H1 (cell line): ENCODE data around the gene POC1B. TPM values are rescaled to one million over a fixed set of nuclear protein-coding genes. Genes with fewer than 3 reads are reported as not detected.

ENCODE experiments used
- CTCF ChIA-PET: fragments of 300-600 bp; sonication (Branson Sonifier 250); formaldehyde crosslinking; loops from one replicate; lab custom pipeline; 2021; ENCODE audit not compliant: partially characterized antibody; lab: Charles Lee
- POLR2A ChIA-PET: fragments of 300-600 bp; sonication (Branson Sonifier 250); formaldehyde crosslinking; loops from one replicate; lab custom pipeline; 2021; ENCODE audit warnings: inconsistent platforms; ENCODE audit not compliant: partially characterized antibody; lab: Charles Lee
- DNase-seq, 2 experiments: peaks; one replicate each; pipeline versions ENCODE4 v3.0.0 to v3.0.0-alpha.2; 2010 to 2022; ENCODE audit warnings: low spot score in 2 of 2, low read depth in 1 of 2, mixed read lengths in 1 of 2
- FAIRE-seq: peaks from 2 replicates; lab custom pipeline; 2011; peaks lifted over from hg19 to GRCh38; lab: Jason Lieb, UNC
- H2AFZ ChIP-seq: 2 replicates; pipeline ENCODE4 v1.8.1; 2012; ENCODE audit warnings: low read length, inconsistent platforms
- H2AK5ac ChIP-seq: 2 replicates; pipeline ENCODE4 v1.6.1; 2013; ENCODE audit warnings: low read depth, low read length
- H2BK120ac ChIP-seq: replicated peaks from 2 replicates; pipeline ENCODE3; 2013; ENCODE audit warnings: low read depth, low read length, inconsistent platforms
- H2BK12ac ChIP-seq: 2 replicates; pipeline ENCODE4 v1.6.1; 2013; ENCODE audit warnings: low read depth, low read length
- H2BK15ac ChIP-seq: 2 replicates; pipeline ENCODE4 v1.6.1; 2013; ENCODE audit warnings: low read length
- H2BK20ac ChIP-seq: 2 replicates; pipeline ENCODE4 v1.6.1; 2013; ENCODE audit warnings: low read length
- H2BK5ac ChIP-seq: 2 replicates; pipeline ENCODE4 v1.6.1; 2013; ENCODE audit warnings: low read depth, low read length
- H3K14ac ChIP-seq: 2 replicates; pipeline ENCODE4 v1.6.1; 2013; ENCODE audit warnings: inconsistent platforms; ENCODE audit not compliant: insufficient read length
- H3K18ac ChIP-seq: 2 replicates; pipeline ENCODE4 v1.6.1; 2013; ENCODE audit warnings: low read length; ENCODE audit errors: extremely low read depth
- H3K23ac ChIP-seq: 2 replicates; pipeline ENCODE4 v1.6.1; 2013; ENCODE audit warnings: inconsistent platforms; ENCODE audit not compliant: insufficient read length
- H3K23me2 ChIP-seq: 2 replicates; pipeline ENCODE4 v1.6.1; 2013; ENCODE audit warnings: low read depth, low read length
- H3K27ac ChIP-seq: 2 replicates; pipeline ENCODE4 v1.6.1; 2011; ENCODE audit warnings: low read depth, low read length, inconsistent platforms
- H3K27me3 ChIP-seq, 4 experiments: replicated peaks in 1 of 4; 1 replicate in 1 of 4; 2 replicates in 3 of 4; pipeline versions ENCODE4 v1.6.1 to v1.8.1; 2011 to 2013; ENCODE audit warnings: low read length in 3 of 4, mild to moderate bottlenecking in 3 of 4, inconsistent platforms in 2 of 4, mixed read lengths in 2 of 4, moderate library complexity in 1 of 4; ENCODE audit not compliant: control insufficient read depth in 3 of 4, insufficient read depth in 3 of 4; ENCODE audit errors: extremely low read depth in 1 of 4
- H3K36me3 ChIP-seq, 4 experiments: 2 replicates each; pipeline versions ENCODE4 v1.6.1 to v1.8.1; 2011 to 2013; ENCODE audit warnings: mild to moderate bottlenecking in 4 of 4, low read length in 3 of 4, moderate library complexity in 2 of 4, control low read depth in 1 of 4, inconsistent platforms in 1 of 4; ENCODE audit not compliant: insufficient read depth in 4 of 4, control insufficient read depth in 2 of 4
- H3K4ac ChIP-seq: replicated peaks from 2 replicates; pipeline ENCODE3; 2013; ENCODE audit warnings: low read length, low read depth, mixed read lengths, inconsistent platforms; ENCODE audit not compliant: insufficient read length
- H3K4me1 ChIP-seq, 4 experiments: replicated peaks in 1 of 4; 1 replicate in 1 of 4; 2 replicates in 3 of 4; pipeline versions ENCODE4 v1.6.1 to v1.8.1; 2011 to 2013; ENCODE audit warnings: low read length in 3 of 4, inconsistent platforms in 2 of 4, mixed read lengths in 1 of 4; ENCODE audit not compliant: insufficient read depth in 4 of 4, control insufficient read depth in 3 of 4
- H3K4me2 ChIP-seq, 2 experiments: 2 replicates each; pipeline versions ENCODE4 v1.6.1 to v1.8.1; 2011 to 2013; ENCODE audit warnings: low read depth in 2 of 2, low read length in 2 of 2, control low read depth in 1 of 2, inconsistent platforms in 1 of 2, mild to moderate bottlenecking in 1 of 2; ENCODE audit not compliant: insufficient read depth in 1 of 2
- H3K4me3 ChIP-seq, 4 experiments: fragments of 200-600, 300-600 bp in 1 of 4; sonication (generic), shearing (Covaris generic), sonication (Bioruptor Twin) in 1 of 4; 2 replicates each; pipeline versions ENCODE4 v1.5.1 to v1.8.1; 2011 to 2016; ENCODE audit warnings: low read length in 4 of 4, low read depth in 3 of 4, control low read depth in 2 of 4, inconsistent platforms in 2 of 4, mild to moderate bottlenecking in 2 of 4, mixed read lengths in 1 of 4, moderate library complexity in 1 of 4; ENCODE audit not compliant: insufficient read depth in 2 of 4; ENCODE audit errors: extremely low read depth in 1 of 4
- H3K56ac ChIP-seq: replicated peaks from 2 replicates; pipeline ENCODE3; 2013; ENCODE audit warnings: low read depth, mild to moderate bottlenecking, mixed read lengths, low read length, inconsistent platforms; ENCODE audit not compliant: insufficient read length
- H3K79me1 ChIP-seq: 2 replicates; pipeline ENCODE4 v1.6.1; 2013; ENCODE audit warnings: low read depth, low read length, control low read depth
- H3K79me2 ChIP-seq, 2 experiments: 2 replicates each; pipeline versions ENCODE4 v1.6.1 to v1.8.1; 2012 to 2013; ENCODE audit warnings: low read length in 2 of 2, mild to moderate bottlenecking in 2 of 2, inconsistent platforms in 1 of 2; ENCODE audit not compliant: insufficient read depth in 2 of 2, control insufficient read depth in 1 of 2
- H3K9ac ChIP-seq, 4 experiments: replicated peaks in 1 of 4; 1 replicate in 1 of 4; 2 replicates in 3 of 4; pipeline versions ENCODE4 v1.6.1 to v1.8.1; 2011 to 2013; ENCODE audit warnings: low read depth in 3 of 4, low read length in 3 of 4, control low read depth in 2 of 4, mild to moderate bottlenecking in 2 of 4, moderate library complexity in 2 of 4, inconsistent platforms in 1 of 4; ENCODE audit errors: extremely low read depth in 1 of 4
- H3K9me3 ChIP-seq, 2 experiments: 2 replicates each; pipeline versions ENCODE4 v1.6.1 to v1.8.1; 2012 to 2013; ENCODE audit warnings: mild to moderate bottlenecking in 2 of 2, moderate library complexity in 2 of 2, control low read depth in 1 of 2, inconsistent platforms in 1 of 2, low read depth in 1 of 2, low read length in 1 of 2, mixed read lengths in 1 of 2; ENCODE audit not compliant: insufficient read depth in 2 of 2
- H4K20me1 ChIP-seq, 2 experiments: replicated peaks in 1 of 2; 2 replicates each; pipeline versions ENCODE3 to v1.8.1; 2011 to 2013; ENCODE audit warnings: inconsistent platforms in 2 of 2, low read length in 2 of 2, mild to moderate bottlenecking in 1 of 2; ENCODE audit not compliant: insufficient read depth in 2 of 2, control insufficient read depth in 1 of 2
- H4K5ac ChIP-seq: 2 replicates; pipeline ENCODE4 v1.6.1; 2013; ENCODE audit warnings: low read length, low read depth, mixed read lengths, inconsistent platforms; ENCODE audit not compliant: insufficient read length
- H4K8ac ChIP-seq: 2 replicates; pipeline ENCODE4 v1.8.0; 2013; ENCODE audit warnings: mild to moderate bottlenecking, moderate library complexity, low read length, inconsistent platforms; ENCODE audit not compliant: insufficient read depth; ENCODE audit errors: extremely low read depth
- H4K91ac ChIP-seq: replicated peaks from 2 replicates; pipeline ENCODE3; 2013; ENCODE audit warnings: low read length, mixed read lengths, inconsistent platforms; ENCODE audit not compliant: insufficient read length
- BACH1 ChIP-seq: IDR thresholded peaks from 2 replicates; pipeline ENCODE4 v1.6.1; 2012; ENCODE audit warnings: low read length, improper control_type of control experiment
- EGR1 ChIP-seq: IDR thresholded peaks from 2 replicates; pipeline ENCODE4 v1.6.1; 2011; ENCODE audit warnings: low read depth, low read length, borderline replicate concordance
- KDM1A ChIP-seq: fragments of 200-600, 300-600 bp; sonication (generic); IDR thresholded peaks from 2 replicates; pipeline ENCODE4 v1.7.1; 2016; ENCODE audit warnings: mild to moderate bottlenecking, low read length, borderline replicate concordance
- KDM5A ChIP-seq: fragments of 200-600 bp; IDR thresholded peaks from 2 replicates; pipeline ENCODE4 v1.7.1; 2012; ENCODE audit warnings: mild to moderate bottlenecking, low read length, inconsistent platforms, mixed read lengths
- POU5F1 ChIP-seq: IDR thresholded peaks from 2 replicates; pipeline ENCODE4 v1.6.1; 2011; ENCODE audit warnings: low read depth, mild to moderate bottlenecking, low read length, moderate library complexity
- SP4 ChIP-seq: IDR thresholded peaks from 2 replicates; pipeline ENCODE4 v1.6.1; 2012; ENCODE audit warnings: low read length, inconsistent platforms
- WGBS, 2 experiments: shearing (Covaris generic) in 1 of 2; methylation state at CpG; one replicate each; pipeline versions ENCODE4 v1.1.6 to v1.1.7; 2013 to 2015; ENCODE audit warnings: low lambda C conversion rate in 2 of 2, mixed read lengths in 2 of 2, inconsistent platforms in 1 of 2, low coverage in 1 of 2, missing lambda C conversion rate in 1 of 2; ENCODE audit not compliant: insufficient replicate concordance in 2 of 2, insufficient coverage in 1 of 2, insufficient read length in 1 of 2; ENCODE audit errors: extremely low coverage in 1 of 2, missing lambda C conversion rate in 1 of 2; 5-methylcytosine and 5-hydroxymethylcytosine counted together
- long read RNA-seq, 2 experiments: library from RNA in 1 of 2; library from capped mRNA in 1 of 2; stranded (forward); transcript quantifications; one replicate each; pipeline ENCODE4 v2.0.0, GENCODE V29; 2021; ENCODE audit warnings: inconsistent platforms in 1 of 2
- polyA minus RNA-seq, 3 experiments: library from RNA; depleted of rRNA, polyadenylated mRNA; stranded (reverse); fragments of >200 nt; gene quantifications; 1 replicate in 2 of 3; 2 replicates in 1 of 3; pipeline ENCODE4 v1.2.3, GENCODE V29; 2011
- polyA plus RNA-seq, 7 experiments: library from polyadenylated mRNA; depleted of rRNA in 3 of 7; stranded (reverse) in 5 of 7; unstranded in 2 of 7; fragments of >200 nt in 5 of 7; fragments of 200-250 nt in 2 of 7; gene quantifications; 1 replicate in 5 of 7; 2 replicates in 1 of 7; 4 replicates in 1 of 7; pipeline versions ENCODE4 v1.2.1 to v1.2.3, GENCODE V29; 2011 to 2013; ENCODE audit warnings: missing spikeins in 2 of 7, mixed read lengths in 2 of 7
- total RNA-seq: library from RNA; stranded (reverse); fragmentation: NEBNext Ultra II Directional; extraction: Animal tissue kit (Norgen Biotek cat#: 25700); gene quantifications from 2 replicates; pipeline ENCODE4 v1.2.1, GENCODE V29; 2021
- TF ChIP-seq, protein P1 (sequence below): IDR thresholded peaks from 2 replicates; pipeline ENCODE4 v1.6.1; 2011; ENCODE audit warnings: low read depth, mild to moderate bottlenecking, low read length; ENCODE audit not compliant: insufficient read depth

Gene POC1B
- 13.3 and 16.3 TPM in 2 replicates for total RNA-seq
- 5.0 and 7.5 TPM in 2 replicates for polyA plus RNA-seq (2011; rRNA removed)
- 7.9 TPM for polyA plus RNA-seq (2011; cell fraction: cytosol; rRNA removed)
- polyA plus RNA-seq (2011; cell fraction: nucleus; rRNA removed) = 9.0 TPM
- polyA plus RNA-seq (2012, experiment 1 of 2) = 6.9 to 10.5 TPM (median 7.9 TPM) in 4 replicates
- 1.4 TPM for polyA plus RNA-seq (2012, experiment 2 of 2)
- 12.9 TPM for polyA plus RNA-seq (2013, experiment 1 of 2)
- polyA plus RNA-seq (2013, experiment 2 of 2) = 12.1 TPM
- polyA minus RNA-seq (2011; rRNA and poly(A)+ RNA removed) = 11.9 and 21.7 TPM in 2 replicates
- polyA minus RNA-seq (2011; cell fraction: cytosol; rRNA and poly(A)+ RNA removed) = 9.8 TPM
- polyA minus RNA-seq (2011; cell fraction: nucleus; rRNA and poly(A)+ RNA removed) = 37.4 TPM
- long read RNA-seq, experiment 1, full-length matches to known transcripts = 4 of 17 reads
- long read RNA-seq, experiment 1, partial matches to known transcripts = 4 of 17 reads
- long read RNA-seq, experiment 1, other reads (novel, unspliced or antisense) = 9 of 17 reads
- long read RNA-seq, experiment 2, partial matches to known transcripts = 0 of 12 reads
- long read RNA-seq, experiment 2, other reads (novel, unspliced or antisense) = 9 of 12 reads

- Histone ChIP-seq H3K79me2 (0 out of 4 replicates have a peak, but pooled peaks cover 0 to 10% of the 10 kb centered on the region in 2 experiments), H3K56ac (peak within 1 kb of the TSS; percentile 20), H2BK12ac (peak within 1 kb of the TSS; percentile 94), H2BK5ac (peak within 1 kb of the TSS; percentile 80), H3K36me3 (peaks cover 0 to 3% (median 0%) of the 10 kb centered on the region in 4 experiments; a peak in 1 of 8 replicates), H3K9me3 (no peaks in the 10 kb centered on the region), H3K23ac (no peak within 1 kb of the TSS), H2BK120ac (no peak within 1 kb of the TSS), H4K5ac (peak within 1 kb of the TSS; percentile 95), H2BK20ac (no peak within 1 kb of the TSS), H3K4me1 (peaks cover 0 to 3% (median 1%) of the 10 kb centered on the region in 4 experiments; a peak in 2 of 7 replicates), H3K4ac (no peak within 1 kb of the TSS), H3K27ac (no peak within 1 kb of the TSS; the same call in 1 of the 2 replicates), H3K9ac (peak within 1 kb of the TSS; percentile 48 to 85 (median 65)), H3K4me2 (peak within 1 kb of the TSS; percentile 59 to 83), H3K79me1 (no peaks in the 10 kb centered on the region; the same call in 1 of the 2 replicates), H2AK5ac (no peak within 1 kb of the TSS), H3K18ac (peak within 1 kb of the TSS; percentile 100), H4K20me1 (no peaks in the 10 kb centered on the region), H3K14ac (no peak within 1 kb of the TSS), H2AFZ (peak within 1 kb of the TSS; percentile 100), H4K91ac (peak within 1 kb of the TSS; percentile 63), H3K27me3 (no peaks in the 10 kb centered on the region), H3K23me2 (peaks cover 13% of the 10 kb centered on the region), H3K4me3 (peak within 1 kb of the TSS; percentile 76 to 92 (median 84)), H2BK15ac (no peak within 1 kb of the TSS), H4K8ac (peak within 1 kb of the TSS; percentile 96)
- FAIRE-seq = no peak
- 6% methylated on average over 27 of the region's 39 CpGs; no CpG with 5 or more reads in 1 of the 2 experiments for WGBS, 2 experiments
- POLR2A ChIA-PET = interaction anchor here (0.8 to 2.1 kb wide), 3 partner anchors 11 to 174 kb away, joined by 3 to 7 read pairs (median 6); partner anchors contain the start of gene DUSP6
- DNase-seq = peak; percentile 58 to 90
- CTCF ChIA-PET = interaction anchor here (0.7 to 11.1 kb wide), 10 partner anchors 11 to 508 kb away, joined by 3 to 96 read pairs (median 5); no protein-coding TSS in a partner anchor
- TF ChIP-seq, protein P1, sequence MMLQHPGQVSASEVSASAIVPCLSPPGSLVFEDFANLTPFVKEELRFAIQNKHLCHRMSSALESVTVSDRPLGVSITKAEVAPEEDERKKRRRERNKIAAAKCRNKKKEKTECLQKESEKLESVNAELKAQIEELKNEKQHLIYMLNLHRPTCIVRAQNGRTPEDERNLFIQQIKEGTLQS = no peak
- TF ChIP-seq POU5F1 (no peak), KDM5A (peak; percentile 56; the same call in 1 of the 2 replicates), KDM1A (peak; percentile 5; the same call in 1 of the 2 replicates), SP4 (no peak; the same call in 1 of the 2 replicates), EGR1 (no peak), BACH1 (no peak)
These were observed at the start of gene POC1B for GRCh38 chr12:89525824-89526770. POC1B (minus strand) TSS chr12:89526047; CDS start chr12:89525895, 152 bp downstream.
